DMS53 (cell line): ENCODE measurements around the gene GSE1.
A peak's percentile ranks its signal among the peaks of the same experiment; 100 is the strongest.

Source experiments
- DNase-seq: peaks from one replicate; lab custom pipeline; 2025; lab: John Stamatoyannopoulos, UW

Gene GSE1

DNA sequence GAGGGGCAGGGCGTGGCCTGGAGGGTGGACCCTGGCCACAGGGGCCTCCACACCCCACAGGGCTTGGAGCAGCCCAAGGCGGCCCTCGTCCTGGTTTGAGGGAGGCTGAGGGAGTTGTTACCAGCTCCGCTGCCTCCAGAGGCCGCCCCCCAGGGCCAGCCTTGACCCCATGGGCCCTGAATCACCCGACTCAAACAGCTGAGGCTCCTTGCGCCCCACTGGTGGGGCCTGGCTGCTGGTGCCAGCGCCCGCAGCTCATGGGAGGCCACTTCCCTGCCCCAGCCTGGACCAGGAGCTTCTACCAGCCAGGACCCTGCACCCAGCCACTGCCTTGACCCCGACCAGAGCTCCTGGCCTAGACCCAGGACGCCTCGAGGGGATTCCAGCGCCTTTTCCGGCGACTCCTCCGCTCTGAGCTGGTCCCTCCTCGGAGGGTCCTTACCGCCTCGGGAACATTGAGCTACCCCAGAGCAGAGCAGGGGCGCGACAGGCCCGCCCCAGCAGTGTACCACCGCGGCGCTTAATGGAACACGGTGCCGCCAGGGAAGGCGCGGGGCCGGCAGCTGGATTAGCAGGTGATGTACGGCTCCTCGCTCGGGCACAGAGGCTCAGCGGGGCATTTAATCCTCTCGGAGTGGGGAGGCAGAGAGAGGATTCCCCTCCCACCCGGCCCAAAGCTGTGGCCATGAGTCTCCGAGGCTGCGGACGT, 37.2 kb downstream of the GSE1 start:
- peak; percentile 90 for DNase-seq

DNA sequence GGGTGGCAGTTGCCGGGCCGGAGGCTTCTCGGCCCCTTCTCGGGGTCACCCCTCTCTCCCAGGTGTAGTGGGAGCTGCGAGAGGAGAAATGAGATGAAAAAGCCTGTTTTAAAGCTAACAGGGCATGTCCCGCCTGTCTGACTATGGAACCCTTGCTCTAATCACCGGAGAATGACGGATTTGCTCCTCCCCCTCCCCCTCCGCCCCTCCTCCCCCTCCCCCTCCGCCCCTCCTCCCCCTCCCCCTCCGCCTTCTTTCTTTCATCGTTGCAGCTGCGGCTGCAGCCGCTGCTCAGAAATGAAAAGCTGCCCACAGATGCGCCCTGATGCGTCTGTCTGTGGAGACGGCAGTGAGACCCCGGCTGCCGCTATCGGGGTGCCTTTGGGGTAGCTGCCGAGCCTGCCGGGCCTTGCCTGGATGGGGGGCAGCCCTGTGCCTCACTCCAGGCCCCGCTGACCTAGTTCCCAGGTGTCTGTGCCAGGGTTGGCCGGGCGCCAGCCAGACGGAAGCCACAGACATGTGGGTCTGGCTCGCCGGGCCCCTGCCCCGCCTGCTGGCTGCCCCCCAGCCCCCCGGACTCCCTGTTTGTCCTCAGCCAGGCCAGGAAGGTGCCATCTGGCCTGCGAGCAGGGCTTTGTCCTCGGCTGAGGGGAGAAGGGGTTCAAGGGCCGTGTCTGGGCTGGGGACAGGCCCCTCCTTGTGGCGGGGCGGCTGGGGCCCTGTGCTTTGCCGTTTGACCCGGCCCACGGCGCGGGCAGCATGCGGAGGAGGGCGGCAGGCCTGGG, 37.9 kb downstream of the GSE1 start:
- peak; percentile 90 for DNase-seq

GRCh38 chr16:85651629-85652430, 38.7 kb downstream of the GSE1 start:
- peak; percentile 72 for DNase-seq

- DNase-seq = peak; percentile 85
Observed at GRCh38 chr16:85652431-85653221, 39.5 kb downstream of the GSE1 start.

DNA sequence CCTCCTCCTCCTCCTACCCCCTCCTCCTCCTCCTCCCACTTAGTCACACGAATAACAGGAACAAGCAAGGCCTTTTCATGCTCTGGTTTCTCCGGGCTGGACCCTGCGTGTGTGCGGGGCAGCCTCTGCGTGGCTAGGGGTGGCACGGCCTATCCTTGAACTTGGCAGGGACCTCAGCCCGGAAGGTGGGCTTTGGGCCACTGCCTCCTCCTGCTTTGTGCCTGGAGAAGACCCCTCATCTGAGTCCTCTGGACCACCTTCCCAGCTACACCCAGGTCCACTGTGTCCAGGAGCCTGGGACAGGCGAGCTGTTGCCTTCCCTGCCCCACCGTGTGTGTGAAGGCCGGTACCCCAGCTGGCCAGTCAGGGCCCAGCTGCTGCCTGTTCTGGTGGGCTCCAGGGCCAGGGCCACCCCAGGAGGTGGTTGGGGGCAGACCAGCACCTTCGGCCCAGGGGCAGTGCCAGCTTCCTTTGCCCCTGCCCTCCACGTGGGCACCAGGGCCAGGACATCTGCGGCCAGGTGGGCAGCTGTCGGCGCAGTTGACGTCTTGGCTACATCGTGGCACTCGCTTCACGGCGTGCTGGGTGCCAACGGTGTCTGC, 40.3 kb downstream of the GSE1 start:
- DNase-seq = no peak

GRCh38 chr16:85654251-85655095, 41.4 kb downstream of the GSE1 start:
- no peak for DNase-seq

- peak; percentile 31 for DNase-seq
Observed at GRCh38 chr16:85655216-85656129, 42.4 kb downstream of the GSE1 start.

GRCh38 chr16:85656351-85657266, 43.5 kb downstream of the GSE1 start:
- DNase-seq = peak; percentile 59

DNA sequence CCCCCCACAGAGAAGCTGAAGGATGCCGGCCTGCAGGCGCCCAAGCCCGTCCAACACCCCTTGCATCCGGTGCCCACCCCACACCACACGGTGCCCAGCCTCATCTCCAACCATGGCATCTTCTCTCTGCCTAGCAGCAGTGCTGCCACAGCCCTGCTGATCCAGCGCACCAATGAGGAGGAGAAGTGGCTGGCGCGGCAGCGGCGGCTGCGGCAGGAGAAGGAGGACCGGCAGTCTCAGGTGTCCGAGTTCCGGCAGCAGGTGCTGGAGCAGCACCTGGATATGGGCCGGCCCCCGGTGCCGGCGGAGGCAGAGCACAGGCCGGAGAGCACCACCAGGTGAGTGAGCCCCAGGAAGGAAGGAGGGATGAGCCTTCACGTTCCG, 44.1 kb downstream of the GSE1 start:
- DNase-seq = peak; percentile 74

GRCh38 chr16:85657996-85658395, 44.9 kb downstream of the GSE1 start:
- DNase-seq = no peak

- peak; percentile 70 for DNase-seq
Observed at GRCh38 chr16:85658504-85659326, 45.6 kb downstream of the GSE1 start.

GRCh38 chr16:85659336-85659735, 46.2 kb downstream of the GSE1 start:
- DNase-seq = no peak

GRCh38 chr16:85659805-85660511, 46.8 kb downstream of the GSE1 start:
- DNase-seq = no peak

GRCh38 chr16:85660843-85661739, 48.0 kb downstream of the GSE1 start:
- no peak for DNase-seq

- DNase-seq = no peak
Observed at GRCh38 chr16:85661740-85662481, 48.8 kb downstream of the GSE1 start.
